Measurements from ENCODE around the gene OBSCN.
"Not testable (repeated sequence)": the region's sequence is repeated elsewhere in the genome, so short reads cannot be mapped to it uniquely, and the experiment has no call there.

Gene OBSCN

GRCh38 chr1:228213917-228214808 lies 6.3 kb downstream of the OBSCN start:
- DNase-seq (ENCODE audit: low read depth in 2 of 2) = no peak

GRCh38 chr1:228214921-228215662 lies 7.2 kb downstream of the OBSCN start:
- DNase-seq (ENCODE audit: low read depth in 2 of 2) = no peak

- no peak for DNase-seq (ENCODE audit: low read depth in 2 of 2)
Observed at GRCh38 chr1:228215663-228216116, 7.8 kb downstream of the OBSCN start.

- no peak for DNase-seq (ENCODE audit: low read depth in 2 of 2)
Observed at GRCh38 chr1:228216371-228217320, 8.8 kb downstream of the OBSCN start.

- no peak for DNase-seq (ENCODE audit: low read depth in 2 of 2)
Observed at GRCh38 chr1:228217551-228218344, 9.9 kb downstream of the OBSCN start.

- DNase-seq (ENCODE audit: low read depth in 2 of 2) = no peak
Observed at GRCh38 chr1:228218513-228219244, 10.8 kb downstream of the OBSCN start.

GRCh38 chr1:228219245-228219961 lies 11.6 kb downstream of the OBSCN start:
- DNase-seq (ENCODE audit: low read depth in 2 of 2) = no peak

GRCh38 chr1:228219962-228220780 lies 12.3 kb downstream of the OBSCN start:
- DNase-seq (ENCODE audit: low read depth in 2 of 2) = no peak

GRCh38 chr1:228221097-228221496 lies 13.3 kb downstream of the OBSCN start:
- not testable (repeated sequence) for DNase-seq (ENCODE audit: low read depth in 2 of 2)

- DNase-seq (ENCODE audit: low read depth in 2 of 2) = no peak
Observed at GRCh38 chr1:228222548-228222947, 14.7 kb downstream of the OBSCN start.

- DNase-seq (ENCODE audit: low read depth in 2 of 2) = no peak
Observed at GRCh38 chr1:228224198-228225164, 16.6 kb downstream of the OBSCN start.

- DNase-seq (ENCODE audit: low read depth in 2 of 2) = no peak
Observed at GRCh38 chr1:228225165-228225710, 17.4 kb downstream of the OBSCN start.

GRCh38 chr1:228225740-228226139 lies 17.9 kb downstream of the OBSCN start:
- DNase-seq (ENCODE audit: low read depth in 2 of 2) = no peak

GRCh38 chr1:228226141-228226874 lies 18.5 kb downstream of the OBSCN start:
- DNase-seq (ENCODE audit: low read depth in 2 of 2) = no peak

- DNase-seq (ENCODE audit: low read depth in 2 of 2) = no peak
Observed at GRCh38 chr1:228226956-228227791, 19.3 kb downstream of the OBSCN start.

Data from stimulated activated CD8-positive, alpha-beta memory T cell treated with anti-CD3 and anti-CD28 coated beads, Interleukin-2, amount 100 ng/mL, for 1 hour (primary cell).